Measurements from ENCODE around the gene KRTAP19-5.

GRCh38 chr21:30478004-30478403 is 23.9 kb downstream of the KRTAP19-5 start:
- TF ChIP-seq, protein P1, sequence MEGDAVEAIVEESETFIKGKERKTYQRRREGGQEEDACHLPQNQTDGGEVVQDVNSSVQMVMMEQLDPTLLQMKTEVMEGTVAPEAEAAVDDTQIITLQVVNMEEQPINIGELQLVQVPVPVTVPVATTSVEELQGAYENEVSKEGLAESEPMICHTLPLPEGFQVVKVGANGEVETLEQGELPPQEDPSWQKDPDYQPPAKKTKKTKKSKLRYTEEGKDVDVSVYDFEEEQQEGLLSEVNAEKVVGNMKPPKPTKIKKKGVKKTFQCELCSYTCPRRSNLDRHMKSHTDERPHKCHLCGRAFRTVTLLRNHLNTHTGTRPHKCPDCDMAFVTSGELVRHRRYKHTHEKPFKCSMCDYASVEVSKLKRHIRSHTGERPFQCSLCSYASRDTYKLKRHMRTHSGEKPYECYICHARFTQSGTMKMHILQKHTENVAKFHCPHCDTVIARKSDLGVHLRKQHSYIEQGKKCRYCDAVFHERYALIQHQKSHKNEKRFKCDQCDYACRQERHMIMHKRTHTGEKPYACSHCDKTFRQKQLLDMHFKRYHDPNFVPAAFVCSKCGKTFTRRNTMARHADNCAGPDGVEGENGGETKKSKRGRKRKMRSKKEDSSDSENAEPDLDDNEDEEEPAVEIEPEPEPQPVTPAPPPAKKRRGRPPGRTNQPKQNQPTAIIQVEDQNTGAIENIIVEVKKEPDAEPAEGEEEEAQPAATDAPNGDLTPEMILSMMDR (conservative IDR thresholded peaks at IDR 0.05), result no peak
- no peak for TF ChIP-seq EZH2 (IDR thresholded peaks at IDR 0.05; ENCODE audit: low read depth)
